Measurements from ENCODE around the gene IER3. TPM values are rescaled to one million over a fixed set of nuclear protein-coding genes. Genes with fewer than 3 reads are reported as not detected.

The IER3 gene
- total and polyA plus RNA-seq, 2 of the 13 experiments (the other 11 are each of a cell fraction or from before 2014, with no cell fraction given): 51.1 to 131 TPM

DNA sequence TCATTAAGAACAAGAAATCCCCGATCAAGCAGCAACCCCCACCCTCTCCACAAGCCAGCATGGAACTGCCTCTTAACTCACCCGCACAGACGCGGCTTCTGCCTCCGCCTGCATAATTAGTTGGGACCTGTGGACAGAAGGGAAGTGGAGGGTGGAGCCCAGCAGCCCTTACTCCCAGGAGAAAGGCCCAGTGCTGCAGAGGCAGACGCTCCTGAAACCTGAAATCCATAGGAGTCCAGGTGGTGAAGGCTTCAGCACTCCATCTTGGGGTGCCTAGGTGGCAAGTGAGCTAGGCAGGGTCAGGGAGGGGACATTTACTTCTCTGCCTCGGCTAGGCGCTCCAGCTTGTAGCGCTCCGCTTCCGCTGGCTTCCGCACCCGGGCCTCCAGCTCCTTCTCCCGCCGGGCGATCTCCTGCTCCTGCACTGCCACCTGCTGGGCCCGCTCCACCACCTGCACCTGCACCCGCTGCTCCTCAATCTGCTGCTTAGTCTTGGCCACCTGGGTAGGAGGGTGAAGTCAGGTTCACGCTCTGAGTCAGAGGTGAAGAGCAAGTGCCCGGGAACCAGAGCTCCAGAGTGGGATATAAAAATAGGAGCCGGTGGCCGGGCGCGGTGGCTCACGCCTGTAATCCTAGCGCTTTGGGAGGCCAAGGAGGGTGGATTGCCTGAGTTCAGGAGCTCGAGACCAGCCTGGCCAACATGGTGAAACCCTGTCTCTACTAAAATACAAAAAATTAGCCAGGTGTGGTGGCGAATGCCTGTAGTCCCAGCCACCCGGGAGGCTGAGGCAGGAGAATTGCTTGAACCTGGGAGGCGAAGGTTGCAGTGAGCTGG, 13.5 kb downstream of the IER3 start (continued):
- TF ChIP-seq ELF1 (CRISPR knock-in tag; IDR thresholded peaks at IDR 0.05) (0 out of 2 replicates have a peak, but pooled peaks have one; percentile 10), PRPF4 (IDR thresholded peaks at IDR 0.05; ENCODE audit: low read depth, low read length, poor library complexity, severe bottlenecking) (peak; percentile 64), SIN3B (IDR thresholded peaks at IDR 0.05; ENCODE audit: low read length) (no peak), ZNF792 (CRISPR knock-in tag; IDR thresholded peaks at IDR 0.05) (0 out of 2 replicates have a peak, but pooled peaks have one; percentile 36), TBX2 (CRISPR knock-in tag; IDR thresholded peaks at IDR 0.05; ENCODE audit: borderline replicate concordance) (0 out of 2 replicates have a peak, but pooled peaks have one; percentile 5), NR2F6 (IDR thresholded peaks at IDR 0.05) (no peak), NR2F6 (CRISPR knock-in tag; IDR thresholded peaks at IDR 0.05) (peak; percentile 10; the same call in 1 of the 2 replicates), HOXA5 (CRISPR knock-in tag; IDR thresholded peaks at IDR 0.05) (no peak), ZNF724P (CRISPR knock-in tag; IDR thresholded peaks at IDR 0.05; ENCODE audit: borderline replicate concordance) (no peak), POLR2A (IDR thresholded peaks at IDR 0.05; ENCODE audit: insufficient read depth in 1 of 2, low read depth in 2 of 2, low read length in 2 of 2) (peak in 1 of 2 experiments; percentile 37; a peak in 1 of 4 replicates), ZNF761 (CRISPR knock-in tag; conservative IDR thresholded peaks at IDR 0.05) (no peak), NR2C2 (CRISPR knock-in tag; IDR thresholded peaks at IDR 0.05; ENCODE audit: borderline replicate concordance) (peak; percentile 18; the same call in 1 of the 2 replicates), HOXA7 (CRISPR knock-in tag; IDR thresholded peaks at IDR 0.05) (no peak), ASH2L (IDR thresholded peaks at IDR 0.05; ENCODE audit: insufficient read length, low read depth, low read length) (no peak), TBL1XR1 (IDR thresholded peaks at IDR 0.05; ENCODE audit: borderline replicate concordance, low read length, partially characterized antibody) (no peak), NCOA1 (CRISPR knock-in tag; IDR thresholded peaks at IDR 0.05) (no peak), ZSCAN30 (CRISPR knock-in tag; IDR thresholded peaks at IDR 0.05) (no peak)
- TF ChIP-seq, protein P1, sequence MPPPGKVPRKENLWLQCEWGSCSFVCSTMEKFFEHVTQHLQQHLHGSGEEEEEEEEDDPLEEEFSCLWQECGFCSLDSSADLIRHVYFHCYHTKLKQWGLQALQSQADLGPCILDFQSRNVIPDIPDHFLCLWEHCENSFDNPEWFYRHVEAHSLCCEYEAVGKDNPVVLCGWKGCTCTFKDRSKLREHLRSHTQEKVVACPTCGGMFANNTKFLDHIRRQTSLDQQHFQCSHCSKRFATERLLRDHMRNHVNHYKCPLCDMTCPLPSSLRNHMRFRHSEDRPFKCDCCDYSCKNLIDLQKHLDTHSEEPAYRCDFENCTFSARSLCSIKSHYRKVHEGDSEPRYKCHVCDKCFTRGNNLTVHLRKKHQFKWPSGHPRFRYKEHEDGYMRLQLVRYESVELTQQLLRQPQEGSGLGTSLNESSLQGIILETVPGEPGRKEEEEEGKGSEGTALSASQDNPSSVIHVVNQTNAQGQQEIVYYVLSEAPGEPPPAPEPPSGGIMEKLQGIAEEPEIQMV (CRISPR knock-in tag; IDR thresholded peaks at IDR 0.05; ENCODE audit: low read depth): no peak
- TF ChIP-seq, protein P2, sequence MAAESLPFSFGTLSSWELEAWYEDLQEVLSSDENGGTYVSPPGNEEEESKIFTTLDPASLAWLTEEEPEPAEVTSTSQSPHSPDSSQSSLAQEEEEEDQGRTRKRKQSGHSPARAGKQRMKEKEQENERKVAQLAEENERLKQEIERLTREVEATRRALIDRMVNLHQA (CRISPR knock-in tag; IDR thresholded peaks at IDR 0.05): no peak
- TF ChIP-seq, protein P3, sequence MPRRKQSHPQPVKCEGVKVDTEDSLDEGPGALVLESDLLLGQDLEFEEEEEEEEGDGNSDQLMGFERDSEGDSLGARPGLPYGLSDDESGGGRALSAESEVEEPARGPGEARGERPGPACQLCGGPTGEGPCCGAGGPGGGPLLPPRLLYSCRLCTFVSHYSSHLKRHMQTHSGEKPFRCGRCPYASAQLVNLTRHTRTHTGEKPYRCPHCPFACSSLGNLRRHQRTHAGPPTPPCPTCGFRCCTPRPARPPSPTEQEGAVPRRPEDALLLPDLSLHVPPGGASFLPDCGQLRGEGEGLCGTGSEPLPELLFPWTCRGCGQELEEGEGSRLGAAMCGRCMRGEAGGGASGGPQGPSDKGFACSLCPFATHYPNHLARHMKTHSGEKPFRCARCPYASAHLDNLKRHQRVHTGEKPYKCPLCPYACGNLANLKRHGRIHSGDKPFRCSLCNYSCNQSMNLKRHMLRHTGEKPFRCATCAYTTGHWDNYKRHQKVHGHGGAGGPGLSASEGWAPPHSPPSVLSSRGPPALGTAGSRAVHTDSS (CRISPR knock-in tag; conservative IDR thresholded peaks at IDR 0.05): no peak
- TF ChIP-seq, protein P4, sequence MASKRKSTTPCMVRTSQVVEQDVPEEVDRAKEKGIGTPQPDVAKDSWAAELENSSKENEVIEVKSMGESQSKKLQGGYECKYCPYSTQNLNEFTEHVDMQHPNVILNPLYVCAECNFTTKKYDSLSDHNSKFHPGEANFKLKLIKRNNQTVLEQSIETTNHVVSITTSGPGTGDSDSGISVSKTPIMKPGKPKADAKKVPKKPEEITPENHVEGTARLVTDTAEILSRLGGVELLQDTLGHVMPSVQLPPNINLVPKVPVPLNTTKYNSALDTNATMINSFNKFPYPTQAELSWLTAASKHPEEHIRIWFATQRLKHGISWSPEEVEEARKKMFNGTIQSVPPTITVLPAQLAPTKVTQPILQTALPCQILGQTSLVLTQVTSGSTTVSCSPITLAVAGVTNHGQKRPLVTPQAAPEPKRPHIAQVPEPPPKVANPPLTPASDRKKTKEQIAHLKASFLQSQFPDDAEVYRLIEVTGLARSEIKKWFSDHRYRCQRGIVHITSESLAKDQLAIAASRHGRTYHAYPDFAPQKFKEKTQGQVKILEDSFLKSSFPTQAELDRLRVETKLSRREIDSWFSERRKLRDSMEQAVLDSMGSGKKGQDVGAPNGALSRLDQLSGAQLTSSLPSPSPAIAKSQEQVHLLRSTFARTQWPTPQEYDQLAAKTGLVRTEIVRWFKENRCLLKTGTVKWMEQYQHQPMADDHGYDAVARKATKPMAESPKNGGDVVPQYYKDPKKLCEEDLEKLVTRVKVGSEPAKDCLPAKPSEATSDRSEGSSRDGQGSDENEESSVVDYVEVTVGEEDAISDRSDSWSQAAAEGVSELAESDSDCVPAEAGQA (IDR thresholded peaks at IDR 0.05; ENCODE audit: low read depth): peak; percentile 46; the same call in 1 of the 2 replicates
- TF ChIP-seq, protein P4 (CRISPR knock-in tag; IDR thresholded peaks at IDR 0.05; ENCODE audit: borderline replicate concordance): no peak
